HG03354 (cell line): Measurements from ENCODE around the gene ZNF488.
"Not testable (repeated sequence)": the region's sequence is repeated elsewhere in the genome, so short reads cannot be mapped to it uniquely, and the experiment has no call there.

Experiments used
- ATAC-seq: cut with Tn5 transposase; IDR thresholded peaks from one replicate; pipeline ENCODE4 v1.9.1; 2021; ENCODE audit warnings: mild to moderate bottlenecking; ENCODE audit not compliant: unreplicated experiment, poor library complexity, severe bottlenecking

The ZNF488 gene

GRCh38 chr10:47384148-47384921, at the start of gene ZNF488:
ZNF488 (minus strand) TSS chr10:47384293; CDS start chr10:47368829, 15,464 bp downstream.
- ATAC-seq: peak; percentile 88

- ATAC-seq: no peak
Measured at GRCh38 chr10:47425813-47426419, 41.8 kb upstream of the ZNF488 start.

- ATAC-seq: no peak
Measured at GRCh38 chr10:47424231-47424630, 40.1 kb upstream of the ZNF488 start.

GRCh38 chr10:47423476-47423875, 39.4 kb upstream of the ZNF488 start:
- no peak for ATAC-seq

GRCh38 chr10:47421057-47421952, 37.2 kb upstream of the ZNF488 start:
- no peak for ATAC-seq

- ATAC-seq: no peak
Measured at GRCh38 chr10:47420305-47421056, 36.4 kb upstream of the ZNF488 start.

GRCh38 chr10:47419421-47419820, 35.3 kb upstream of the ZNF488 start:
- no peak for ATAC-seq

- no peak for ATAC-seq
Measured at GRCh38 chr10:47418966-47419365, 34.9 kb upstream of the ZNF488 start.

- ATAC-seq: no peak
Measured at GRCh38 chr10:47418321-47418720, 34.2 kb upstream of the ZNF488 start.

GRCh38 chr10:47416305-47417218, 32.5 kb upstream of the ZNF488 start:
- not testable (repeated sequence) for ATAC-seq

- ATAC-seq: no peak
Measured at GRCh38 chr10:47415520-47416304, 31.6 kb upstream of the ZNF488 start.

GRCh38 chr10:47414752-47415519, 30.8 kb upstream of the ZNF488 start:
- no peak for ATAC-seq

- no peak for ATAC-seq
Measured at GRCh38 chr10:47414227-47414592, 30.1 kb upstream of the ZNF488 start.

GRCh38 chr10:47413531-47414226, 29.6 kb upstream of the ZNF488 start:
- ATAC-seq: no peak

- no peak for ATAC-seq
Measured at GRCh38 chr10:47412869-47413268, 28.8 kb upstream of the ZNF488 start.

GRCh38 chr10:47412177-47412730, 28.2 kb upstream of the ZNF488 start:
- no peak for ATAC-seq
